ENCODE data around the gene DNAJC6.
"Not testable (repeated sequence)": the region's sequence is repeated elsewhere in the genome, so short reads cannot be mapped to it uniquely, and the experiment has no call there.

Gene DNAJC6

DNA sequence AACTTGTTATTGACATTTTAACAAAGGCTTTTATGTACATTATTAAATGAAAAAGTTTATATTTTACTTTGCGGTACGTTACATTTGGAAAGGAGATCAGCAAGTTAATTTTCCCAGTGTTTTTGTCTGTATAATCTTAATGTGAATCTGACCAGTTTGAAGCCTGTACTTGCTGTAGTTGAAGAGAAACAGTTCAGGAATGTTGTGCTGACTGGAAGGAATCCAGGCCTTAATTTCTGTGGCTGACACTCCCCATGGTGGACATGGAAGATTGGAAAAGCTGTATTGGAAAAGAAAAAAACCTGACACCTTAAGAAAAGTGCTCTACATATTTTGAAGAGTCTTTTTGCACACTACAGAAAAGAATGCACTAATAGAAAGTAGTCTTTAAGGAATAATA, 126.6 kb downstream of the DNAJC6 start:
- no peak for DNase-seq

DNA sequence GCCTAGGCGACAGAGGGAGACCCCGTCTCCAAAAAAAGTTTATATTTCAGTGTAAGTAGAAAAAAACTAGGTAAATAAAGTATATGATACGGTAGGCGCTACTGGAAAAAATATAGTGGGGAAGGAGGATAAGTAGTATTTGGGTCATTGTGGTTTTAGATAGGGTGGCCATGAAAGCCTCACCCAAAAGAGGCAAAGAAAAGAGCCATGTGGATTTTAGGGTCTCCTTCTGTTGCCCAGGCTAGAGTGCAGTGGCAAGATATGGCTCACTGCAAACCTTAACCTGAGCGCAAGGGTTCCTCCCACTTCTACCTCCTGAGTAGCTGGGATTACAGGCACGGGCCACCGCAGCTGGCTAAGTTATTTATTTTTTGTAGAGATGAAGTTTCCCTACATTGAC, 128.3 kb downstream of the DNAJC6 start:
- DNase-seq = no peak

DNA sequence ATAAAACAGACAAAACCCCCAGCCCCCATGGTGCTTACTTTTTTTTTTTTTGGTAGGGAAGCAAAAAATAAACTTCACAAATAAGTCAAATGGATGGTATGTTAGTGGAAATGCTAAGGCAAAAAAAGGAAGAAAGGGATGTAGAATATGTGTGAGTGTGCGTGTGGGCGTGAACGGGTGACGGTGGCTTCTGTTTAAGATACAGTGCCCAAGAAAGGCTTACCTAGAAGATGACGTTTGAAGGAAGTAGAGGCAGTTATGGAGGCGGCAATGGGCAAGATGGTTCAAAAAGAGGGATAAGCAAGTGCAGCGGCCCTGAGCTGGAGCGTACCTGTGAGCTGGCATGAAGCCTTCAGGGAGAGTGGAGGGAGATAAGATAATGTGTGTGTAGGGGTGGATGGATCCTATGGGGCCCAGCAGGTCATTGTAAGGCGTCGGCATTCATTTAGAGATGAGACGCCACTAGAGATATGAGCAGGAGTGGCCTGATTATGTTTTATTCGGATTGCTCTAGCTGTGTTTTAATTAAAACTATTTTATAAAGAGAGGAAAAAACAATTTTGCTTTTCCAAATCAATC, 131.1 kb downstream of the DNAJC6 start:
- no peak for DNase-seq

DNA sequence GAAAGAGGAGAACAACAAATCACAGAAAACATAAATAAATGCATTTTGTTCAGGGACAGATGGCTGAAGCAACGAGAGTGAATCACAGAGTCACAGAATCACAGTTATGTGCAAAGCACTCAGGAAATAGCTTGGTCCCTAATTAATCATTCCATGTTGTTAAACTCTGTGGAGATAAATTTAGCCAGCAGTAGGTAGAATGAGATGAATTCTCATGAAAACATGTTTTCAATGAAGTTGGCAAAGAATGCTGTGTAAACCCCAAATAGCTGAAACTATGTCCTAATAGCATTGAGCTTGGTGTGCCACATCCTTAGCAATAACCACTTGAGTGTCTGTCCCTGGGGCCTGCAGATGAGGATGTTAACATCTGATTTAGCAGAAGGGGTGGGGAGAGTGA, 131.6 kb downstream of the DNAJC6 start:
- DNase-seq = peak; percentile 21

DNA sequence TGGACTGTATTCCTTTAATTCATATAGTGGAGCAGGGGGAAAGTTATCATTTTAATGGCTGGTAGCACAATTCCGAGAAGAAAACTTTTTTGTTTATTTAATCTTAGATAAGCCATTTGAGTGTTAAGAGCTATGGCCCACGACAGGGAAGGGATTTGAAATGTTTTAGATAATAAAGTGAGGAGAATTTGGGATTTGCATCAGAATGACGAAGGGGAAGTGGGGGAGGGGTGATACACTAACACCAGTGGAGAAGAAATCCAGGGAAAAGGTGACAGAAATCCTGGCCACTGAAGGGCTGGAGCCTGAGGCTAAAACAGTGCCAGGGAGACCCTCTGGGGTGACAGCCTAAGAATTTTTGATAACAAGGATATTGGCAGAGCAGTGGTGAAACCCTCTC, 132.1 kb downstream of the DNAJC6 start:
- no peak for DNase-seq

DNA sequence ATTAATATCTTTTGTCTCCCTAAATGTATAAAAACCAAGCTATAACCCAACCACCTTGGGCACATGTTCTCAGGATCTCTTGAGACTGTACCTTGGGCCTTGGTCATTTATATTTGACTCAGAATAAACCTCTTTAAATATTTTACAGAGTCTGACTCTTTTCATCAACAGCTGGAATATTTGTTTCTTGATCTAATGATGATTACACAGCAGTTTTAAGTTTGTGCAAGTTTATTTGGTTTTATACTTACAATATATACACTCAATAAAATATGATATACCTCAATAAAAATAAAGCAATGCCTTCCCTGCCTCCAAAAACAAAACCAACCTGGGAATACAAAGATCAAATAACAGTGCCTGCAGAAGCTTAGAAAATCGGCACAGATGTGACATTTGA, 133.1 kb downstream of the DNAJC6 start:
- no peak for DNase-seq

DNA sequence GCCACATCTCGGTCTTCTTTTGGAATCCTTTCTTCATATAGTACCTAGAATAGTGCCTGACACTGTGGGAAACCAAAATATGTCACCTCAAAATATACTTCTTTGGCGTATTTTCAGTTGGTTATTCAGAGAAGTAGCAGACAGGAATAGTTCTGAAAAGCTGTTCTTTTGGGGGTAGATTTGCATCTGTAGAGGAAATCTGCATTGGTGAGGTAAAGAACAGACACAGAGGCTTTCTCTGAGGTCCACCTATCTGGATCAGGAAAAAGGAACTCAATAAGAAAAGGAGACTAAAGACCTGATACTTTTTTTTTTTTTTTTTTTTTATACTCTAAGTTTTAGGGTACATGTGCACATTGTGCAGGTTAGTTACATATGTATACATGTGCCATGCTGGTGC, 134.3 kb downstream of the DNAJC6 start:
- DNase-seq = no peak

DNA sequence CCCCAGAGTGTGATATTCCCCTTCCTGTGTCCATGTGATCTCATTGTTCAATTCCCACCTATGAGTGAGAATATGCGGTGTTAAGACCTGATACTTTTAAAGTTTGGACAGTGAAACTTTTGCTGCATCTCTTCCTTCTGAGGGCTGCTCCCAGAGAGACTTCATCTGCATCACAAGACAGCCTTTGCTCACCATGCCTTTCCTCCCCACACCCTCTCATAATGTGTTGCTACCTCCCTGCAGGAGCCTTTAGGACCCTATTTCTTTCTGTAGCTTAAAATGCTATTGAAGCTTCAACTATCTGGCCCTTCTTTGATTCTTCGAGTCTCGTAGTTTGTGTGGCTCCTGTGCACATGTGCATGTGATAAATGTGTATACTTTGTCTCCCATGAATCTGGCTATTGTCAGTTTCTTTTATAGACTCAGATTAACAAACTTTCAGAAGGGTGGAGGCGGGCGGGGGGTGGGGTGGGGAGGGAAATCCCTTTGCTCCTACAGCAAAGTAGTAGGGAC, 134.8 kb downstream of the DNAJC6 start:
- no peak for DNase-seq

DNA sequence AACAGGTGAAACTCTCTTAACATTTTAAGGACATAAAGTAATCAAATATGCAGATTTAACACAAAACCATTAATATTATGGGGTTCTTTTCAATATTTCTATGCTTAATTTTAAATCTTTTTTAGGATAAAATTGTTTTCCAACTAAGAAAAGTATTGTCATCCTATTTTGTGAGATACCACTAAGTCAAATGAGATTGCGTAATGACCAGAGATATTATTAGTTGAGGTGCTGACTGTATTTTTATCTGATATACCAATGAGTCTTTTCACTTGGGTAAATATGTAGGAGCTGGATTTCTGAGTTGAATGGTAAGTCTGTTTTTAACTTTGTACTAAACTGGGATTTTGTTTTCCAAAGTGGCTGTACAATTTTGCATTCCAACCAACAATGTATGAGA, 136.5 kb downstream of the DNAJC6 start:
- no peak for DNase-seq

DNA sequence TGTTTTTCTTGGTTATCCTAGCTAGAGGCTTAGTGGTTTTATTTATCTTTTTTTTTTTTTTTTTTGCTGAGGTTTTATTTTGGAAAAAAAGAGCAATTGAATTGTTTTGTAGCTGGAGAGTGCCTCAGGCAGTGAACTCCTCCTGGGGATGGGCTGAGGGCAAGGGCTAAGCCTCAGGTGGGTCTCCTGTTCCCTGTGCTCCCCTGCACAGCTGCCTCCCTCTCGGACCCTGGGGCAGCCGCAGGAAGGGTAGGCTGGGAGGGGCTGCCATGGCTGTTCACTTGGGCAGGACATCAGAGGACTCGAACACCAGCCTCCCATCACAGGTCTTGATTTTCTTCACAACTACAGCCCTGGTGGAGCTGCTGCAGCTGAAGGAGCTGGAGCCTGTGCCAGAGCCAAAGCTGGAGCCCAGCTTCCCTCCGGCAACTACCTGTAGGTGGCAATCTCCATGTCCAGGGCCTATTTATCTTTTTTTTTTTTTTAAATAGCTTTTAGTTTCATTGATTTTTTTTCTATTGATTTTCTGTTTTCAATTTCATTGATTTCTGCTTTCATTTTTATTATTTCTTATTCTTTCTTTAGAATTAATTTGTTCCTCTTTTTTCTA, 140.0 kb downstream of the DNAJC6 start:
- DNase-seq = no peak

DNA sequence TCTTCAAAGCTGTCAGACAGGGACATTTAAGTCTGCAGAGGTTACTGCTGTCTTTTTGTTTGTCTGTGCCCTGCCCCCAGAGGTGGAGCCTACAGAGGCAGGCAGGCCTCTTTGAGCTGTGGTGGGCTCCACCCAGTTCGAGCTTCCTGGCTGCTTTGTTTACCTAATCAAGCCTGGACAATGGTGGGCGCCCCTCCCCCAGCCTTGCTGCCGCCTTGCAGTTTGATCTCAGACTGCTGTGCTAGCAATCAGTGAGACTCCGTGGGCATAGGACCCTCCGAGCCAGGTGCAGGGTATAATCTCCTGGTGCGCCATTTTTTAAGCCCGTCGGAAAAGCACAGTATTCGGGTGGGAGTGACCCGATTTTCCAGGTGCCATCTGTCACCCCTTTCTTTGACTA, 146.3 kb downstream of the DNAJC6 start:
- not testable (repeated sequence) for DNase-seq

DNA sequence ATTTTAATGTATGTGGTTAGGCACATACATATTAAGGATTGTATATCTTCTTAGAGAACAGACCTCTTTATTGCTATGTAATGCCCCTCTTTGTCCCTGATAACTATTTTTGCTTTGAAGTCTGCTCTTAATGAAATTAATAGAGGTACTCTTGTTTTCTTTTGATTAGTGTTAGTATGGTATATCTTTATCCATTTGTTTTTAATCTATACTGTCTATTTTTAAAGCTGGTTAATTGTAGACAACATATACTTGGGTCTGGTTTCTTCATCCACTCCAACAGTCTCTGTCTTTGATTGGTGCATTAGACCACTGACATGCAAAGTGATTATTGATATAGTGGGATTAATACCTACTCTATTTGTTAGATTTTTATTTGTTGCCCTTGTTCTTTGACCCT, 147.1 kb downstream of the DNAJC6 start:
- no peak for DNase-seq

DNA sequence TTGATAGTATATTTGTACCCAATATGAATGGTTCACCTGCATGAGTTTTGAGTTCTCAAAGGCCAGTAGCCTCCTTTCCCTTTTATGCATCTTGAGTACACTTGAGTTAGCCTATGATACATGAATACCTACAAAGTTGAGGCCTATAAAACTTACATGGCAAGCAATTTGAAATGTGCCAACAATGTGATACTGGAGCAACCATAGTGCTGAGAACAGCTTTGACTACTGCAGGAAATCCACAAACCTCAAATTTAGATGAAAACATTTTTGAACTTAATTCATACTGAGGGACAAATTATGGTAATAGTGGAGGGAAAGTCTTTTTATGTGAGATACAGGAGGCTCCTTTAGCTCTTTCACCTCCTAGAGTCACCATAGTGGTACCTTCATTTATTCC, 148.5 kb downstream of the DNAJC6 start:
- no peak for DNase-seq

DNA sequence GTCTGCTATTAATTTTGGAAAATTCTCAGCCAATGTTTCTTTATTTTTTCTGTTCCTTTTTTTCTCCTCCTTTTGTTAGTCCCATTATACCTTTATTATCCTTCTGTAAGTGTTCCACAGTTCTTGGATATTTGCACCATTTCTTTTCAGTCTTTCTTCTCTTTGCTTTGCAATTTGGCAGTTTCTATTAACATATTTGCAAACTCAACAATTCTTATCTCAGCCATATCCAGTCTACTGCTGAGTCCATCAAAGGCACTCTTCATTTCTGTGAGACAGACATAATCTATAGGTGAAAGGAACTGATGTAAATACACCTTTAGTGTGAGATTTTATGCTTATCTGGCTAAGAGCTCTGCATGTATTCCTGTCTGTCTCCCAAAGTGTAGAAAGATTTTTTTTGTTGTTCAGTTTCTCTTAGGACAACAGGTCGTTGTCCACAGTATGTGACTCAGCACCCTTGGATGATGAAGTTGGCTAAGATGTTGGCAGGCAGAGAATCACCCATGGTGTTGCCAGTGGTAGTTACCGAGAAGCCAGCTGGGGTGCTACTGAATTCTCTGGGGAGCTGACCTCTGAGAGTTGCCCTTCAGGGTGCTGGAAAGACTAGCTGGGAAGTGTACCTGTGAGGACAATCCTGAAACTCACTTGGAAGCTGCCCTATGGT, 149.5 kb downstream of the DNAJC6 start:
- DNase-seq = no peak

DNA sequence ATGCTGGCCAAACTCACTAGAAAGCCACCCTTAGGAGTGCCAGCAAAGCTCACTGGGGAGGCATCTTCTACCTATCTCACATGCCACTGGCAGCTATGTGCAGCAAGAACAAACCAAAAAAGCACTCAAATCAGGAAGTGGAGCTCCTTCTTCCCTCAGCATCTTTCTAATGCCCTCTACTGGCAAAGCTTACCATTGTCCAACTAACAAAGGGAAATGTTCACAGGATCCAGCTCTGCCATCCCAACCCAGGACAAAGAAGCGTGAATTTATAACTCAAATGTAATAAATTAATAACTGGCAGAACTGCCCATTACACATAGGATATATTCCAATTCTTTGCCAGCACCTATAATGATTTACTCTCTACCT, 150.0 kb downstream of the DNAJC6 start:
- peak; percentile 48 for DNase-seq
